GM12892 (cell line): ENCODE data around the gene PID1.
"Not testable (repeated sequence)": the region's sequence is repeated elsewhere in the genome, so short reads cannot be mapped to it uniquely, and the experiment has no call there.

Experiments used
- DNase-seq: peaks from one replicate; pipeline ENCODE4 v3.0.0; 2011; ENCODE audit not compliant: insufficient read length
- FAIRE-seq: peaks from 2 replicates; lab custom pipeline; 2011; peaks lifted over from hg19 to GRCh38; lab: Jason Lieb, UNC
- POLR2A ChIP-seq: IDR thresholded peaks from 2 replicates; pipeline ENCODE4 v1.6.1; 2011; ENCODE audit warnings: low read depth, low read length, control low read depth
- POLR2AphosphoS5 ChIP-seq: IDR thresholded peaks from 2 replicates; pipeline ENCODE4 v1.6.1; 2011; ENCODE audit warnings: low read depth, low read length, control low read depth
- TAF1 ChIP-seq: IDR thresholded peaks from 2 replicates; pipeline ENCODE4 v1.6.1; 2011; ENCODE audit warnings: low read depth, mild to moderate bottlenecking, control low read depth, low read length, borderline replicate concordance

Gene PID1

DNA sequence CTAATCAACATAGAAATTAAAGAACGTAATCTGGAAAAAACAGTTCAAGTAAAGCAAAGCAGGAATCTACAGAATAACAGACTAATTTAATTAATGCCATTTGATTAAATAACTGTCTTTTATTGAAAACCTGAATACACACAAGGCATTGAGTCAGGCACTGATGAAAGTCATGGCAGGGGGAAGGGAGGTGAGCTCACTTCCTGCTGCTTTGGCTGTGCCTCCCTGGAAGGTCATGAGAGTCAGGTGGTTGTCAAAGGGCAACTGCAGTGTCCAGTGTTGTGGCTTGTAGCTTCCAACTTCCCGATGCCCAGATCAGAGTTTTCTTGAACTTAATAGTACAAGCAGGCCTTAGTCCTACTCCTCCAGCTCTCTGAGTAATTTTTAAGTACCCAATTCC, 180.9 kb downstream of the PID1 start:
- no peak for TF ChIP-seq TAF1
- DNase-seq (no peak), FAIRE-seq (no peak)

DNA sequence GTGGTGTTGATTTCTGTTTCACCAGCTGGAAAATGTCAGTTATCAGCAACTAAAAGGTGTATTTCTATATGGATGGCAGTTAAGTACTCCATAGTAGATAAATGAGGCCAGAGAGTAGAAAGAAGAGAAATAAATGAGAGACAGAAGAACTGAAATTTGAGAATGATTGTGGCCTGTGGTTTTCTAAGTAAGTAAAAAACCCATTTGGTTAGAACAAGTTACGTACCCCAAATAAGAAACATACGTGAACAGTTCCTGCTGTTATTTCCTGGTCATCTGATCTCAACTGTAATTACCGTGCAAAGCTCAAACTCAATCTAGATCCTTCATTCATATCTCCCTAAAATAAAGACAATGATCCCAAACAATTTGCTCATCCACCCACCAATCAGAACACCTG, 181.3 kb downstream of the PID1 start:
- no peak for DNase-seq
- no peak for FAIRE-seq
- TF ChIP-seq POLR2AphosphoS5 (no peak), TAF1 (no peak), POLR2A (no peak)

DNA sequence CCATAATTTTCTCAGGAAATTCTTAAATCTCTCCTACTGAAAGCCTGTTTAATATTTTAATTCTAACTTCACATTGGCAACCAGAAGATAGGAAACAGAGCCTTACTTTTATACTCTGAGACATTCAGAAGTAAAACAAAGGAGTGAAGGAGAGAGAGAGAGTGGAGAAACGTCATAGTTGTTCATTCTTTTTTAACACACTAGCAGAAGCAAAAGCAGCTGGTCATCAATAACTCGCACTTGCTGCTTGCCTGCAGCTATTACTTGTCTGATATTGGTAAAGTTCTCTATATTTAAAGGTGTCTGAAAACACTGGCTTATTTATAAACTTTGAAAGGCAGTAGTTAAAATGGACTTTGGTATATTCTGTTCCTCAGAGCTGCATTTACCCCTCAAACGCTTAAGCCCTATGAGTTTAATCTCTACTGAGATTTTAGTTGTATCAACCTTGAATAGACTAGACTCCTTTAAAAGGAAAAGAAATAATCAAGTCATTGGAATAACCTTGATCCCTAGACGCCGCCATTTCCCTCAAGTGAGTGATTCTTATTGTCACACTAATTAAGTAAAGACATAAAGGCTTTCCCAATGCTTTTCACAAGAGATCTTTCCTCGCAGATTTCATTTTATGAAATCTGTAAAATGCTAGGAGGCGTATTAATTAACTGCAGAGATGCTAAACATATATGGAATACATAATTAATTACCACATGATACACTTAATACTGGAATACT, 182.0 kb downstream of the PID1 start:
- TF ChIP-seq POLR2AphosphoS5 (no peak), TAF1 (no peak), POLR2A (no peak)
- DNase-seq (no peak), FAIRE-seq (no peak)

DNA sequence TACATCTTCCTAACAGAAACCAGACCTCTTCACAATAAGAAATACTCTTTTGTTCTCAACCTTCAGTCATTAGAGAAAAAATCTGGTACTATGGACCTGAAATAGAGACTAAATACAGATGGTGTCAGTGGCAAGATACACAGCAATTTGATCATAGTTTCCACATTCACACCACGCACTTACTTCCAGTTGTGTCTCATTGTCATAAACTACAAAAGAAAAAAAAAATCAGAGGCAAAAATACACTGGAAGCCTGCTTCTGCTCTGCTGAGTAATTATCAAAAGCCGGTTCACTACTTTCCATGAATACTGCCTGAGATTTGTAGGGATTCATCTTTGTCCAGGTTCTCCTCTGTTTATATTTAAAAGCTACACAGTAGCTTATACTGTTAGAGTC, 182.6 kb downstream of the PID1 start:
- FAIRE-seq (no peak), DNase-seq (no peak)
- TF ChIP-seq TAF1 (no peak), POLR2AphosphoS5 (no peak)

DNA sequence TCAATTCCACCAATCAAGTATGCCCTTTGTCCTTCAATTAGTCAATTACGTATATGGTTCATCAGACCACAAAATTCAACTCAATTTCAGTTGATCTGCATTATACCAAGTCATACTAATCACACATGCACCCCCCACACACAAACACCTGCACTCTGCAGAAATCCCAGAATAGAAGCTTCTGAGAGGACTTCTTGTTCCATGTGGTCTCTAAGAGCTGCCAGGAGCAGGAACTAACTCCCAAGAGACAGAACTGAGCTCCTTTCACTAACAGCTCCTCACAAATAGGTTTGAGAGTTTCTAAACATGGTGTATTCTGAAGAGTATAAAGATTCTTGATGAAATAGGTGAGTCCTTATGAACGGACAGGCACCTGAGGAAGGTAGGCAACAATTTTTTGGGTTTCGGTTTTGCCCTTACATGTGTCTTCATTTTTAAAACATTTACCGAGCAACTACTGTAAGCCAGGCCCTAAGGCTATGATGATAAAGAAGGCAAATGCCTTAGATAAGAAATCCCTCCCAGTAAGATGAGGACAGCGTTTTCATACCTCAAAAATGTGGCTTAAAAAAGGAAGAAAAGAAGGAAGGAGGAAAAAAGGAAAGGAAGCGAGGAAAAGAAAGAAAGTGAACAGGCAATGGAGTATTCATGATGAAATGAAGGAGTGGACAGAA, 183.1 kb downstream of the PID1 start:
- FAIRE-seq: no peak
- no peak for DNase-seq
- no peak for TF ChIP-seq POLR2AphosphoS5

DNA sequence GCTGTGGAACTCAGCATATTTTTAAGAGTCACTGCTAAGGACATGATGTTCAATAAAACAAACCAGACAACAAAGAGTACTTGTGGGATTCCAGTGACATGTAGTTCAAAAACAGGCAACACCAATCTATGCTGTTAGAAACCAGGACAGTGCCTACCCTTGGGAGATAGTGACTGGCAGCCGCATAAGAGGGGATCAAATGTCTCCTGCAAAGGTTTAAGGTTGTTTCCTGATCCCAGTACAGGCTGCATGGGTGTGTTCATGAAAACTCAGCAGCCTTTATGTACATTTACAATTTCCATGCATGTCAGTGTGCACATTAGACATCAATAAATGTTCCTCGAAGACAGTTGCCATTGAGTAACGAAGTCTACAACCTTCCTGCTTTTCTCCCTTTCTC, 183.8 kb downstream of the PID1 start:
- TF ChIP-seq POLR2A (no peak), TAF1 (no peak), POLR2AphosphoS5 (no peak)
- no peak for FAIRE-seq
- DNase-seq: no peak

DNA sequence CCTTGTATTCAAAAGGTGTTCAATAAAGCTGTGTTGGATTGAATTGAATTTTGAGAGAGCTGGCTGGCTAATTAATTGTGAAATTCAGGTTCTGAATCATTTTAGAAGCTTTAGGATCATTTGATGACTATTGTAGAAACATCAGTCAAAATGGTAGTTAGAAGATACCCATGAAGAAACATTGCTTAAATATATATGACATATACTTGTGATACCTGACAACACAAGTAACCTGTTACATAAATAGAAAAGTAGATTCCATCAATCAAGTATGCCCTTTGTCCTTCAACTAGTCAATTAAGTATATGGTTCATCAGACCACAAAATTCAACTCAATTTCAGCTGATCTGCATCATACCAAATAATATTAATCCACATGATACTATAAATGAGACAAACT, 185.6 kb downstream of the PID1 start:
- no peak for DNase-seq
- TF ChIP-seq POLR2AphosphoS5 (no peak), TAF1 (no peak), POLR2A (no peak)
- FAIRE-seq: peak; percentile 5

DNA sequence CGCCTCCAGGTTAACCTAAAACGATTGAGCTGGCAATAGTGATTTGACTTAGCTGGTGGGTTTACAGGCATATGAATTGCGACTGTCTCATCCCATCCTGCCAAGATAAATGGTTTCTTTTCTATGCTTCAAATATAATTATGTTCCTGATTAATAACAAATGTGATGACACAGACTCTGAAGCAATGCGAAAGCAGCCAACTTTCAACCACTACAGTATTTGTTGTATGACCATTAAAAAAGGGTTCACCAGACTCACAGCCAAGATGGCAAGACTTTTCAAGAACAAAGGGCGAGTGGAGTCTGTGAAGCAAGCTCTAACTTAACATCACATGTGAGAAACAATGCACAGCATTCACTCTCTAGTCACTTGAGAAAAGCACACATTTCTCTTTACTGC, 186.6 kb downstream of the PID1 start:
- FAIRE-seq (no peak), DNase-seq (no peak)
- TF ChIP-seq POLR2AphosphoS5 (no peak), TAF1 (no peak), POLR2A (no peak)

DNA sequence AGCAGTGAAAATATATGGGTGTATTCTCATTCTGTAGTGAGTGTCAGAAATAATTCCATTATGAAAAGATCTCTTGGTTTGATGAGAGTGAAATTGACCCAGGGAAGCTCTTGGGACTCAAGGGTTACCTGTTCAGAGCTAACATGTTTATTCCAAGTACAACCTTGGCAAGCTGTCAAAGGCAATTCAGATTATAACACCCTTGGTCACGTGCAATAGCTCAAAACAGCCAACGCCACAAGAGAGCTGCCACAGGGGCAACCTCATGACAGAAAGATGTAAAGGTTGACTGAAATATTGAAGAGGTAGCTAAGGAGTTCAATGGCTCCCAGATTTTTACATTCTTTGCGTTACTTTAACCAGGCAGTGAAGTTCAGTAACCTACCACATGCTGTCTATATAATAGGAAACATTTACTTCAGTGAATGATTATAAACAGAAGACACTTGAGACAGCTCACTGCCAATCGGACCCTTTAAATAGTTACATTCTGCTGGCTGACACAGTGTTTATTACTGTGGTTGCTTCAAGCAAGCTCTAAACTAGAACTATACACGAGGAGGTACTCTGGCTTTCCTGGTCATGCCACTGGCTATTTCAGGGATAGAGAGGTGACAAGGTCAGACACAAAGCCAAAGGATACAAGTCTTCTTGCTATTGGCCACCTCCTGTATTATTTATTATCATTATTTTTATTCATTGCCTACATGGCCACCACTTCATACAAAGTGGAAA, 187.3 kb downstream of the PID1 start:
- no peak for FAIRE-seq
- TF ChIP-seq POLR2AphosphoS5: no peak
- no peak for TF ChIP-seq POLR2A
- no peak for TF ChIP-seq TAF1
- DNase-seq: no peak

DNA sequence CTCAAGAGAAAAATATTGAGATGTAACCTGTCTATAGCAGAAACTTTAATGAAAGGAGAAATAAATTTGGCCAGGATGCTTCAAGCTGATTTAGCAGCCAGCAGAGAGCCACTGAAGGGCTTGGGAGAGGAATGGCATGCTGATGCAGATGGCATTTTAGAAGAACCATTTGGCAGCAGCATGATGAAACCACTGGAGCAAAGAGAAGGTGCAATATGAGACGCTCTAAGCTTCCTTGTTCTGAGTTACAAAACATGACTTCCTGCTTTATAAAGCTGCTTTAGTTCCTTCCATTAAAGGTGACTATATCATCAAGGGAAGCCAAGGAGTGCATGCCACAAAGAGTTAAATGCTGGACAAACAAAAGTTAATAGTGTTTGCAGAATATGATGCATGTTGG, 189.7 kb downstream of the PID1 start:
- DNase-seq (no peak), FAIRE-seq (no peak)
- TF ChIP-seq POLR2A (no peak), POLR2AphosphoS5 (no peak), TAF1 (no peak)

DNA sequence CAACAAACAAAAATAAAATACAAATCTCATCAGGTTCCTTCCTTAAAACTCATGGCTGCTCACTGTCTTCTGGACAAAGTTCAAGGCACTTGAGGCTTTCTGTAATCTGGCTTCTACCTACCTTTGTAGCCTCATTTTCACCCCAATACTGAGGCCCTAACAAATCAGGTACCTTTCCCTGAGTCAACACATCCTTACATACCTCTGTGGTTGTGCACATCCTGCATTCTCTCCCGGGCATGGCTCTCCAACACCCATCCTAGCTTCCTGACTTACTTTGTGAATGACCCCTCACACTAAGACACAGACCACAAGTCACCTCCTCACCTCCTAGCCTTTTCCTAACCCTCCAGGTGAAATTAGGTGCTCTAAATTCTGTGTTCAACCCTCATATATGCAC, 190.9 kb downstream of the PID1 start:
- no peak for FAIRE-seq
- no peak for DNase-seq
- no peak for TF ChIP-seq POLR2AphosphoS5
- TF ChIP-seq POLR2A: no peak
- no peak for TF ChIP-seq TAF1

DNA sequence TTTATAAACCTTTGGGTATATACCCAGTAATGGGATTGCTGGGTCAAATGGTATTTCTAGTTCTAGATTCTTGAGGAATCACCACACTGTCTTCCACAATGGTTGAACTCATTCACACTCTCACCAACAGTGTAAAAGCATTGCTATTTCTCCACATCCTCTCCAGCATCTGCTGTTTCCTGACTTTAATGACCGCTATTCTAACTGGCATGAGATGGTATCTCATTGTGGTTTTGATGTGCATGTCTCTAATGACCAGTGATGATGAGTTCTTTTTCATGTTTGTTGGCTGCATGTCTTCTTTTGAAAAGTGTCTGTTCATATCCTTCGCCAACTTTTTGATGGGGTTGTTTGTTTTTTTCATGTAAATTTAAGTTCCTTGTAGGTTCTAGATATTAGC, 194.2 kb downstream of the PID1 start:
- not testable (repeated sequence) for DNase-seq, FAIRE-seq

DNA sequence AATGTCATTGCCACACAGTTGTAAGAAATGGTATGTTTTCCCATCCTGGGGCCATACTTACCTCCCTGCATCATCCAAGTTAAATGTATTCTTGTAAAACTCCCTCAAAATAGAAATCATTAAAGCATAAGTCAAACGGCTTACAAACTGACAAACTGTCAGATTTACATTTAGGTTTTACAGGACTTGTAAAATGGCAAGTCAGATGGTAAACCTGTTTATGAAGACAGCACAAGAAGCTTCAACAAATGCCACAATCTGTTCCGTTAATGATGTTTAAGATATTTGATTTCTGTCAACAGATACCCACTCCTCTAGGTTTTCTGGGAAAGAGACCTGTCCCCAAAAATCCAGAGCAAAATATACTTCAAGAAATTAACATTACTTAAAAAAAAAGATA, 197.2 kb downstream of the PID1 start:
- no peak for FAIRE-seq
- no peak for DNase-seq
- TF ChIP-seq POLR2AphosphoS5 (no peak), TAF1 (no peak), POLR2A (no peak)
